Measurements from ENCODE around the gene MACROD2.

The MACROD2 gene

DNA sequence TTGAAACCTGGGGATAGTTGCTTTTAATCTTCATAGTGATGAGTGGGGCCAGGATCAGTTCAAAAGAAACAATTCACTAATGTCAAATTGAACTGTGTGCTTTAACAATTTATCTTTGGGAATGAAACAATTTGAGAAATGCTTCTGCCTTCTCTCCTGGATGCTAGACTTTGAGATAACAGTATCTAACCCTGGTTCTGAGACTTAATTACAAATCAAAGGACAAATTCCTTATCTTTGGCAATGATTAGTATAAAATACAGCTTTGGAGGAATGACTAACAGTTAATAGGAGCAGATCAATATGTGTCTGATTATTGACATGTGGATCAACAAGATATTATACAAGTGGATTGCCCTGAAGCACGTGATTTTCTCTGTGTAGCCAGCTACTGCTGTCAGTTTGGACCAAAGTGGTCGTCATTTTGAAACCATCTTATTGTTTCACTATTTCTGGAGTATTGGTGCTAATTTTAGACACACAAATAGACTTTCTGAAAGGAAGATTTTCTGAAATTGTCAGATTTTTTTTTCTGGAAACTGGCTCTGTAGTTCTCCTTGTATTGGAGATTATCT, 348.3 kb downstream of the MACROD2 start:
- in situ Hi-C loops (cut with MboI; ENCODE audit: low sequenced_read_pairs, unreplicated experiment) = loop anchor here (25.0 kb wide), 2 partner anchors 894 to 1319 kb away; no protein-coding TSS in a partner anchor
- no peak for DNase-seq (ENCODE audit: low spot score)
- TF ChIP-seq, protein P1, sequence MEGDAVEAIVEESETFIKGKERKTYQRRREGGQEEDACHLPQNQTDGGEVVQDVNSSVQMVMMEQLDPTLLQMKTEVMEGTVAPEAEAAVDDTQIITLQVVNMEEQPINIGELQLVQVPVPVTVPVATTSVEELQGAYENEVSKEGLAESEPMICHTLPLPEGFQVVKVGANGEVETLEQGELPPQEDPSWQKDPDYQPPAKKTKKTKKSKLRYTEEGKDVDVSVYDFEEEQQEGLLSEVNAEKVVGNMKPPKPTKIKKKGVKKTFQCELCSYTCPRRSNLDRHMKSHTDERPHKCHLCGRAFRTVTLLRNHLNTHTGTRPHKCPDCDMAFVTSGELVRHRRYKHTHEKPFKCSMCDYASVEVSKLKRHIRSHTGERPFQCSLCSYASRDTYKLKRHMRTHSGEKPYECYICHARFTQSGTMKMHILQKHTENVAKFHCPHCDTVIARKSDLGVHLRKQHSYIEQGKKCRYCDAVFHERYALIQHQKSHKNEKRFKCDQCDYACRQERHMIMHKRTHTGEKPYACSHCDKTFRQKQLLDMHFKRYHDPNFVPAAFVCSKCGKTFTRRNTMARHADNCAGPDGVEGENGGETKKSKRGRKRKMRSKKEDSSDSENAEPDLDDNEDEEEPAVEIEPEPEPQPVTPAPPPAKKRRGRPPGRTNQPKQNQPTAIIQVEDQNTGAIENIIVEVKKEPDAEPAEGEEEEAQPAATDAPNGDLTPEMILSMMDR (IDR thresholded peaks at IDR 0.05; ENCODE audit: borderline replicate concordance, control extremely low read depth, extremely low read depth, insufficient read depth, missing control alignments) = no peak

DNA sequence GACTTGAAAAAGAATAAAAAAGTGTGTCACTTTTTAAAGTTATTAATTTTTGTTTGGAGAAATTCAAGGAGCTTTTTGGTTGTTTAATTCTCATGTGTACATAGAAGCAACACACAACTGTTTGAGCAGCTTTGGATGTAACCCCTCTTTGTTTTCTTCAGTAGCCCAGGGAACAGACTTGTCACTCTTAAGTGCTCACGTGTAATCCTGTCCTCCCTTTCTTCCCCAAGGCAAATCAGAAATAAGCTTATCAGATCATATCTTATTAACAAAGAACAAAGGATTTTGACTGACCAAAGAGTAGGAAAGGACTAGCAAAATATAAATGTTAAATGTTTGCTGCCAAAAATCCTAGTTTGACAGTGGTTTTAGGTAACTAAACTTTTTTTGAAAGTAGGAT, 349.4 kb downstream of the MACROD2 start:
- in situ Hi-C loops (cut with MboI; ENCODE audit: low sequenced_read_pairs, unreplicated experiment) = loop anchor here (25.0 kb wide), 2 partner anchors 893 to 1318 kb away; no protein-coding TSS in a partner anchor
- TF ChIP-seq, protein P1 (IDR thresholded peaks at IDR 0.05; ENCODE audit: borderline replicate concordance, control extremely low read depth, extremely low read depth, insufficient read depth, missing control alignments) = no peak
- no peak for DNase-seq (ENCODE audit: low spot score)

DNA sequence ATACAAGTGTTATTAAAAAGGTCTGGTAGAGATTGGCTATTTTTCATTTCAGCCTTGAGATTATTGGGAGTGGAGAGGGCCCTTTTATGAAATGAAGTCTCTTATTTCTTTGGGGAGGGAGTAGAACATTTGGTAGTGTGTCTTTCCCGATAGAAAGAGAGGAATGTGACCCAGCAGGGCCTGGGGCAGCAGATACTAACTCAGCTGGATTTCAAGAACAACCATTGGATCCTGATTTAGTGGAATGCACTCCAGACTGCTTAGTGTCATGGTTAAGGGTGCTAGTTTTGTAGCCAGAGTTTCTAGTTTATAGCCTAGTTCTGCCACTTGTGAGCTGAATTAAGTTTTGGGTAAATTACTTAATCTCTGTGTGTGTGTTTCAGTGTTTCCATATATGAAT, 360.5 kb downstream of the MACROD2 start:
- DNase-seq (ENCODE audit: low spot score) = no peak
- in situ Hi-C loops (cut with MboI; ENCODE audit: low sequenced_read_pairs, unreplicated experiment) = no loop called here
- TF ChIP-seq, protein P1 (IDR thresholded peaks at IDR 0.05; ENCODE audit: borderline replicate concordance, control extremely low read depth, extremely low read depth, insufficient read depth, missing control alignments) = no peak

DNA sequence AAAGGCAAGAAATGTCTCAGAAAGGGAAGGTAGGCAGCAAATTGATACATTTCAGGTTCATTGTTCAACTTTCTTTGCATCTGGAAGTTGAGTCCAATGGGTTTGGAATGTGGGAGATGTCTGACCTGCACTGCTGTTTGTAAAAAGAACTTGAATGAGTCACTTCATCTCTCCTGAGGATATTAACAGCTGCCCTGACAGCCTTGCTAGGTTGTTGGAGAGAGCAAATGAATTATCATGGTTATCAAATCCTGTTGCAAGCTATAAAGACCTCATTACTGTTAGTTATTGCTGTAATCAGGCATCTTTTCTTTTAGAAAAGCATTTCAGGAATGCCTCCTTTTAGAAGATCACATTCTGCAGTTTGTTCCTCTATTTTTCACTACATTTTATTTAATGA, 365.1 kb downstream of the MACROD2 start:
- no peak for DNase-seq (ENCODE audit: low spot score)
- in situ Hi-C loops (cut with MboI; ENCODE audit: low sequenced_read_pairs, unreplicated experiment) = no loop called here

DNA sequence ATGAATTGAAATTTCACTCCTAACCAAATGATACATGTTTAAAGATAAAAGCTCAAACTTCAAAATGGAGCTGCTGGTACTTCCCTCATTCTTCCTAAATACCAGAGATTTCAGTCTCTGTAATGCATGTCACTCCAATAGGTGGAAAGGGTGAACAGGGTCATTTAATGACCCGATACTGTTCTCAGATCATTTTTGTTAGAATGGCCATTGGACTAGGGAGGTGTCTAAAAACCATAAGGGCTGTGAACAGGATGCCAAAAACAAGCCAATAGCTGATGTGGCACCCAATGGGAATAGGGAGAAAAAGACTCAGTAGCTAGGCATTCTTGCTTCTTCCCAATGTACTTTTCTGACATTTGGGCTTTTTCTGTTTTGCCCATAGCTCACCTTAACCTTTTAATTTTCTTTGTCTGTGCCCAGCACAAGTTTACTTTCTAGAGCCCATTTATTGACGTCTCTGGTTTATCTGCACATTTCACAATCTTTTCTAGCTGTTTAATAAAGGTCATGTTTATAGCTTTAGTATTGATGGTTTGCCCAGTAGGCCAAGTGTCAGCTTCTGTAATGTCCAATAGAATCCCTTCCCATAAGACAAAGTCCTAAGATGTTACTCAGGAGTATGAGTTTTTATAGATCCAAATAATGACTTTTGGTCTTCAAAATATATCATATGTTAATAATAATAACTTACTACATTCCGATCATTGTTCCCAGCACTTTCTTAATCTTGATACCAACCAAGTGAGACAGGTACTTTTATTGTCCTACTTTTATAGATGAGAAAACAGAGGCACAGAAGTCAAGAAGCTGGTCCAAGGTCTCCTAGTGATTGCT, 366.4 kb downstream of the MACROD2 start:
- TF ChIP-seq, protein P1 (IDR thresholded peaks at IDR 0.05; ENCODE audit: borderline replicate concordance, control extremely low read depth, extremely low read depth, insufficient read depth, missing control alignments) = no peak
- in situ Hi-C loops (cut with MboI; ENCODE audit: low sequenced_read_pairs, unreplicated experiment) = no loop called here

More for the DNA sequence above, 365.1 kb downstream of the MACROD2 start:
- TF ChIP-seq, protein P1 (IDR thresholded peaks at IDR 0.05; ENCODE audit: borderline replicate concordance, control extremely low read depth, extremely low read depth, insufficient read depth, missing control alignments) = no peak

DNA sequence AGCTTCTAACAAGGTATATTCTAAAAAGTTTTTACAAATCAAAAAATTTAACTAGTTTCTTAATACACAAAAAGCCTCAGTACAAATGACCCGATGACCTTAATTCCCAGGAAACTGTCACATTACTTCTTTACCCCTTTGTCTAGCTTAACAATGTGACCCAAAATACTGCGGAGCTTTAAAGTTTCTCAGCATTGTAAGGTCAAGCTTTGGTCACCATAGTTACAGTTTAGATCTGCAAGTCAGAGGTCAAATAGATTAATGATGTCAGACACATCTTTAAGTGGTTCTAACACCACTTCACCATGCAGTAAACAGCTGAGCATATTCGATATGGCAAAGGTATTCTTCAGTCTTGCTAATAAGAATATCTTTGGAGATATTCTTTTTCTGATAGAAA, 378.9 kb downstream of the MACROD2 start:
- DNase-seq (ENCODE audit: low spot score) = no peak
- in situ Hi-C loops (cut with MboI; ENCODE audit: low sequenced_read_pairs, unreplicated experiment) = no loop called here
- TF ChIP-seq, protein P1 (IDR thresholded peaks at IDR 0.05; ENCODE audit: borderline replicate concordance, control extremely low read depth, extremely low read depth, insufficient read depth, missing control alignments) = no peak

More for the DNA sequence above, 366.4 kb downstream of the MACROD2 start:
- no peak for DNase-seq (ENCODE audit: low spot score)

Data from GM13976 (cell line).